HepG2 (cell line): ENCODE data around the gene NPBWR2. TPM values are rescaled to one million over a fixed set of nuclear protein-coding genes. Genes with fewer than 3 reads are reported as not detected.

Experiments
- BHLHE40 ChIP-seq: IDR thresholded peaks from 2 replicates; pipeline ENCODE4 v1.6.1; 2011; ENCODE audit warnings: low read length, improper control_type of control experiment
- CBX2 ChIP-seq, 2 experiments: fragments of 200-600 bp in 1 of 2; sonication (generic); formaldehyde crosslinking in 1 of 2; IDR thresholded peaks; 2 replicates each; pipeline versions ENCODE4 v1.7.0 to v1.8.1; 2018 to 2022; ENCODE audit warnings: low read depth in 2 of 2, low read length in 1 of 2, mild to moderate bottlenecking in 1 of 2, missing genetic modification reagents in 1 of 2
- CBX5 ChIP-seq: sonication (generic); formaldehyde crosslinking; IDR thresholded peaks from 2 replicates; pipeline ENCODE4 v1.4.0; 2020; ENCODE audit warnings: missing genetic modification reagents, borderline replicate concordance
- ETV5 ChIP-seq: IDR thresholded peaks from 2 replicates; pipeline ENCODE4 v1.6.1; 2018; ENCODE audit warnings: missing biosample characterization, missing genetic modification reagents, inconsistent platforms, borderline replicate concordance
- GLMP ChIP-seq: sonication (generic); formaldehyde crosslinking; IDR thresholded peaks from 2 replicates; pipeline ENCODE4 v1.9.0; 2021; ENCODE audit warnings: missing genetic modification reagents, mild to moderate bottlenecking, borderline replicate concordance
- HHEX ChIP-seq: IDR thresholded peaks from 2 replicates; pipeline ENCODE4 v1.6.1; 2016; ENCODE audit warnings: control low read depth
- MTERF4 ChIP-seq: sonication (generic); formaldehyde crosslinking; IDR thresholded peaks from 2 replicates; pipeline ENCODE4 v1.8.0; 2023; ENCODE audit warnings: mild to moderate bottlenecking, missing genetic modification reagents
- RAD51 ChIP-seq: fragments of 450-650 bp; IDR thresholded peaks from 2 replicates; pipeline ENCODE4 v1.6.1; 2016; ENCODE audit warnings: borderline replicate concordance
- REXO4 ChIP-seq: sonication (generic); formaldehyde crosslinking; IDR thresholded peaks from 2 replicates; pipeline ENCODE4 v1.8.0; 2022; ENCODE audit warnings: missing genetic modification reagents, mild to moderate bottlenecking, borderline replicate concordance
- RFX3 ChIP-seq: IDR thresholded peaks from 2 replicates; pipeline ENCODE4 v1.6.1; 2016; ENCODE audit warnings: missing biosample characterization, missing genetic modification reagents
- SALL1 ChIP-seq: sonication (generic); formaldehyde crosslinking; IDR thresholded peaks from 2 replicates; pipeline ENCODE4 v1.8.0; 2022; ENCODE audit warnings: mild to moderate bottlenecking, missing genetic modification reagents
- SP5 ChIP-seq: IDR thresholded peaks from 2 replicates; pipeline ENCODE4 v1.6.1; 2016; ENCODE audit warnings: low read depth, borderline replicate concordance
- STAT5B ChIP-seq: sonication (generic); formaldehyde crosslinking; IDR thresholded peaks from 2 replicates; pipeline ENCODE4 v1.4.0; 2020; ENCODE audit warnings: missing genetic modification reagents
- TFAP4 ChIP-seq: sonication (generic); IDR thresholded peaks from 2 replicates; pipeline ENCODE4 v1.6.1; 2016; ENCODE audit warnings: low read depth, borderline replicate concordance
- TP53 ChIP-seq: sonication (generic); formaldehyde crosslinking; conservative IDR thresholded peaks from 2 replicates; pipeline ENCODE4 v1.4.0; 2020; ENCODE audit warnings: missing genetic modification reagents
- WIZ ChIP-seq: sonication (generic); formaldehyde crosslinking; IDR thresholded peaks from 2 replicates; pipeline ENCODE4 v1.5.1; 2020; ENCODE audit warnings: mild to moderate bottlenecking, missing genetic modification reagents
- ZBTB33 ChIP-seq: sonication (generic); formaldehyde crosslinking; IDR thresholded peaks from 2 replicates; pipeline ENCODE4 v1.4.0; 2020; ENCODE audit warnings: missing genetic modification reagents
- ZFP36L2 ChIP-seq: sonication (generic); formaldehyde crosslinking; IDR thresholded peaks from 2 replicates; pipeline ENCODE4 v1.4.0; 2020; ENCODE audit warnings: missing genetic modification reagents
- ZNF263 ChIP-seq: sonication (generic); formaldehyde crosslinking; IDR thresholded peaks from 2 replicates; pipeline ENCODE4 v1.4.0; 2020; ENCODE audit warnings: missing genetic modification reagents
- ZNF317 ChIP-seq: sonication (generic); formaldehyde crosslinking; IDR thresholded peaks from 2 replicates; pipeline ENCODE4 v1.5.0; 2020; ENCODE audit warnings: mild to moderate bottlenecking, missing genetic modification reagents
- ZNF644 ChIP-seq: IDR thresholded peaks from 2 replicates; pipeline ENCODE4 v1.6.1; 2016; ENCODE audit warnings: low read depth
- ZNF749 ChIP-seq: sonication (generic); formaldehyde crosslinking; IDR thresholded peaks from 2 replicates; pipeline ENCODE4 v1.8.0; 2022; ENCODE audit warnings: mild to moderate bottlenecking, missing genetic modification reagents, moderate library complexity, borderline replicate concordance
- polyA plus RNA-seq, 8 experiments: library from polyadenylated mRNA; depleted of rRNA in 3 of 8; stranded (reverse) in 7 of 8; unstranded in 1 of 8; fragments of >200 nt; fragmentation: Illumina TruSeq in 4 of 8; extraction: Trizol in 4 of 8; gene quantifications; 2 replicates each; pipeline versions ENCODE4 v1.2.1 to v1.2.3, GENCODE V29; 2011 to 2016; ENCODE audit warnings: low read depth in 4 of 8, missing spikeins in 1 of 8, mixed read lengths in 1 of 8; ENCODE audit not compliant: insufficient read depth in 1 of 8
- total RNA-seq, 5 experiments: library from RNA; depleted of rRNA; stranded (reverse); fragments of >200 nt; fragmentation: Illumina TruSeq; extraction: Trizol; gene quantifications; 2 replicates each; pipeline ENCODE4 v1.2.3, GENCODE V29; 2016; ENCODE audit warnings: low read depth in 1 of 5
- TF ChIP-seq, protein P1 (sequence below): sonication (generic); formaldehyde crosslinking; IDR thresholded peaks from 2 replicates; pipeline ENCODE4 v1.4.0; 2020; ENCODE audit warnings: missing genetic modification reagents, borderline replicate concordance
- TF ChIP-seq, protein P2 (sequence below): conservative IDR thresholded peaks from 2 replicates; pipeline ENCODE4 v1.6.1; 2018; ENCODE audit warnings: missing genetic modification reagents

Gene NPBWR2
- total and polyA plus RNA-seq, 2 of the 13 experiments (the other 11 are each of a cell fraction or from before 2014, with no cell fraction given) = not detected

DNA sequence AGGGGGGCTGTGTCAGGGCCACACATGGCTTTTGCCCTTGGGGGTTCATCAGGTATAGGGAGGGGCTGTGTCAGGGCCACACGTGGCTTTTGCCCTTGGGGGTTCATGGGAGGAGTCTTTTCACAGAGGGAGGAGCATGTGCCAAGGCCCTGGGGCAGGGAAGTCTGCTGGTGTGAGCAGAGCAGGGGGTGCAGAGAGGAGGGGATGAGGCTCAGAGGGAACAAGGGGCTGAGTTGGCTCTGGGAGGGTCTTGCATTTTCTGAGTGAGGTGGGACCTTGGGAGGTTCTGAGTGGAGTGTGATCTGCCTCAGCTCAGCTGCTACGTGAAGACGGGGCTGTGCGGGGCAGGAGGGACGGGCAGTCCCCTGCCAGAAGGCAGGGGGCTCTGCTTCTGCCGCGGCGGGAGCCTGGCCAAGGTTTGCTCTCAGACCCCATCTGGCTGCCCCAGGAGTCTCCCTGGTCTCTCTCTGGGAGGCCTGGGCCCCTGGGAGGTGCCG lies 51.9 kb downstream of the NPBWR2 start (continued):
- TF ChIP-seq TFAP4 (0 out of 2 replicates have a peak, but pooled peaks have one; percentile 31), RFX3 (no peak; the same call in 1 of the 2 replicates), ZNF263 (peak; percentile 88), ZBTB33 (CRISPR knock-in tag) (no peak), RAD51 (no peak), ZNF749 (CRISPR knock-in tag) (0 out of 2 replicates have a peak, but pooled peaks have one; percentile 4), STAT5B (CRISPR knock-in tag) (no peak), BHLHE40 (no peak), ZNF317 (peak; percentile 28; the same call in 1 of the 2 replicates), ETV5 (CRISPR knock-in tag) (peak; percentile 55), SALL1 (CRISPR knock-in tag) (no peak), CBX2 (IDR thresholded peaks at IDR 0.05; ENCODE audit: low read depth, low read length) (no peak), CBX2 (CRISPR knock-in tag; IDR thresholded peaks at IDR 0.05; ENCODE audit: low read depth) (no peak), MTERF4 (CRISPR knock-in tag) (no peak), GLMP (CRISPR knock-in tag) (no peak), SP5 (CRISPR knock-in tag) (0 out of 2 replicates have a peak, but pooled peaks have one; percentile 31), ZFP36L2 (CRISPR knock-in tag) (peak; percentile 73; the same call in 1 of the 2 replicates), TP53 (CRISPR knock-in tag) (0 out of 2 replicates have a peak, but pooled peaks have one; percentile 20), CBX5 (CRISPR knock-in tag) (no peak; the same call in 1 of the 2 replicates), ZNF644 (CRISPR knock-in tag) (no peak), HHEX (CRISPR knock-in tag) (no peak), WIZ (CRISPR knock-in tag) (no peak), REXO4 (no peak)
- TF ChIP-seq, protein P1, sequence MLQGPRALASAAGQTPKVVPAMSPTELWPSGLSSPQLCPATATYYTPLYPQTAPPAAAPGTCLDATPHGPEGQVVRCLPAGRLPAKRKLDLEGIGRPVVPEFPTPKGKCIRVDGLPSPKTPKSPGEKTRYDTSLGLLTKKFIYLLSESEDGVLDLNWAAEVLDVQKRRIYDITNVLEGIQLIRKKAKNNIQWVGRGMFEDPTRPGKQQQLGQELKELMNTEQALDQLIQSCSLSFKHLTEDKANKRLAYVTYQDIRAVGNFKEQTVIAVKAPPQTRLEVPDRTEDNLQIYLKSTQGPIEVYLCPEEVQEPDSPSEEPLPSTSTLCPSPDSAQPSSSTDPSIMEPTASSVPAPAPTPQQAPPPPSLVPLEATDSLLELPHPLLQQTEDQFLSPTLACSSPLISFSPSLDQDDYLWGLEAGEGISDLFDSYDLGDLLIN (CRISPR knock-in tag) = no peak
- TF ChIP-seq, protein P2, sequence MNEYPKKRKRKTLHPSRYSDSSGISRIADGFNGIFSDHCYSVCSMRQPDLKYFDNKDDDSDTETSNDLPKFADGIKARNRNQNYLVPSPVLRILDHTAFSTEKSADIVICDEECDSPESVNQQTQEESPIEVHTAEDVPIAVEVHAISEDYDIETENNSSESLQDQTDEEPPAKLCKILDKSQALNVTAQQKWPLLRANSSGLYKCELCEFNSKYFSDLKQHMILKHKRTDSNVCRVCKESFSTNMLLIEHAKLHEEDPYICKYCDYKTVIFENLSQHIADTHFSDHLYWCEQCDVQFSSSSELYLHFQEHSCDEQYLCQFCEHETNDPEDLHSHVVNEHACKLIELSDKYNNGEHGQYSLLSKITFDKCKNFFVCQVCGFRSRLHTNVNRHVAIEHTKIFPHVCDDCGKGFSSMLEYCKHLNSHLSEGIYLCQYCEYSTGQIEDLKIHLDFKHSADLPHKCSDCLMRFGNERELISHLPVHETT (CRISPR knock-in tag) = no peak
